OCI-LY1 (cell line): ENCODE results near the gene CCDC92.

Experiments
- CTCF ChIP-seq: fragments of 200-600 bp; sonication (generic), shearing (Covaris generic); IDR thresholded peaks from 2 replicates; pipeline ENCODE4 v1.5.1; 2017; ENCODE audit warnings: mild to moderate bottlenecking, antibody characterized with exemption, low read length, moderate library complexity, mixed read lengths
- EZH2 ChIP-seq: fragments of 200-600 bp; sonication (generic), shearing (Covaris generic); IDR thresholded peaks from 2 replicates; pipeline ENCODE4 v1.8.0; 2017; ENCODE audit warnings: borderline replicate concordance, mixed run types, mild to moderate bottlenecking, antibody characterized with exemption, low read length, moderate library complexity, mixed read lengths

GRCh38 chr12:123923038-123923437 lies 49.6 kb downstream of the CCDC92 start:
- TF ChIP-seq CTCF (no peak), EZH2 (no peak)
